Endothelial cell of umbilical vein (primary cell): ENCODE results near the gene KIF6.

Experiments
- CTCF ChIP-seq, 2 donors: IDR thresholded peaks; 1 replicate in 1 of 2; 2 replicates in 1 of 2; pipeline ENCODE4 v1.5.1; 2011; ENCODE audit warnings: low read length in 2 of 2, mild to moderate bottlenecking in 2 of 2, moderate library complexity in 2 of 2, control low read depth in 1 of 2, inconsistent platforms in 1 of 2, low read depth in 1 of 2; ENCODE audit not compliant: insufficient read depth in 1 of 2; ENCODE audit errors: extremely low read depth in 1 of 2
- EZH2 ChIP-seq: IDR thresholded peaks from 2 replicates; pipeline ENCODE4 v1.6.1; 2012; ENCODE audit warnings: borderline replicate concordance, low read depth, mild to moderate bottlenecking, moderate library complexity, low read length, inconsistent platforms; ENCODE audit not compliant: severe bottlenecking
- JUN ChIP-seq: IDR thresholded peaks from 2 replicates; pipeline ENCODE4 v1.6.1; 2011; ENCODE audit warnings: borderline replicate concordance, low read depth; ENCODE audit not compliant: insufficient read length, insufficient read depth
- MAX ChIP-seq: IDR thresholded peaks from 2 replicates; pipeline ENCODE4 v1.6.1; 2011; ENCODE audit not compliant: insufficient read depth, insufficient read length
- POLR2A ChIP-seq: IDR thresholded peaks from 2 replicates; pipeline ENCODE4 v1.6.1; 2012; ENCODE audit warnings: low read depth, mild to moderate bottlenecking, control low read depth, low read length

DNA sequence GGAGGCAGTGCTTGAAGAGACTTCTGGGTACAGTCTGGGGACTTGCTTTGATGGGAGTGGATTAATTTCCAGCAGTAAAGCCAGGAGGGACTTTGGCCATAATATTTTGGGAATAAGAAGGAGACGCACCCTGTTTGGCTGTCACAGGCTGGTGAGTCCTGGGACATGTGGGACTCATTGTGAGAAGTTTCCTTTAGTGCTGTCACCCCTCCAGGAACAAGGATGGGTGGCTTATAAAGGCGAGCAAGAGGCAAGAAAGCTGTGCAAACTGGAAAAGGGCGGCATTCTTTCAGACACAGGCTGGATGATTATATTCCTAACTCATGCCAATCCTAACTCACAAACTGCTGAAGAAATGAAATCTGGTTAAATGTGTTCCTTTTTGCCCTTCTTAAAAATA, 325.2 kb downstream of the KIF6 start:
- TF ChIP-seq CTCF (IDR thresholded peaks at IDR 0.05; ENCODE audit: extremely low read depth in 1 of 2, insufficient read depth in 1 of 2, low read depth in 1 of 2, low read length in 2 of 2), result no peak
- no peak for TF ChIP-seq EZH2
- TF ChIP-seq POLR2A, result no peak
- no peak for TF ChIP-seq MAX
- no peak for TF ChIP-seq JUN
